ENCODE results near the gene SH3BGRL2.
"Not testable (repeated sequence)": the region's sequence is repeated elsewhere in the genome, so short reads cannot be mapped to it uniquely, and the experiment has no call there.

SH3BGRL2 gene

DNA sequence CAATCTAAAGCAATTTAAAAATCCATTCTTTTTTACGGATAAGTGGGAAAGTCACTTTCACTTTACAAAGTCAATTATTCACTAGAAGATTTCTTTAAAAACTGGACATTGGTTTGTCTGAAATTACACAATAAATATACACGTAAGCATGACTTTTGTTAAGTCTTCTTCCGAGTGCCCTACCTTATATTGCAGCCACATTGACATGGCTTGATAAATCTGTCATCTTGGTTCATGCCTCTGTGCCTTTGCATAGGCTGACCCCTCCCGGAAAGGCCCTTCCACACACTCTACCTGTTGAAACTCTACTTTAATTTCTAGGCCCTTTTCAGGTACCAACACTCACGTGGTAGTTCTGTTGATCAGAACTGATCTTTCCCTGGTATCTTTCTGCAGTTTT is 104.1 kb downstream of the SH3BGRL2 start:
- no peaks in the 10 kb centered on the region for H3K9me3 ChIP-seq (ENCODE audit: insufficient read depth, low read length, severe bottlenecking)
- H3K36me3 ChIP-seq (ENCODE audit: insufficient read depth, low read length), result no peaks in the 10 kb centered on the region
- TF ChIP-seq, protein P1, sequence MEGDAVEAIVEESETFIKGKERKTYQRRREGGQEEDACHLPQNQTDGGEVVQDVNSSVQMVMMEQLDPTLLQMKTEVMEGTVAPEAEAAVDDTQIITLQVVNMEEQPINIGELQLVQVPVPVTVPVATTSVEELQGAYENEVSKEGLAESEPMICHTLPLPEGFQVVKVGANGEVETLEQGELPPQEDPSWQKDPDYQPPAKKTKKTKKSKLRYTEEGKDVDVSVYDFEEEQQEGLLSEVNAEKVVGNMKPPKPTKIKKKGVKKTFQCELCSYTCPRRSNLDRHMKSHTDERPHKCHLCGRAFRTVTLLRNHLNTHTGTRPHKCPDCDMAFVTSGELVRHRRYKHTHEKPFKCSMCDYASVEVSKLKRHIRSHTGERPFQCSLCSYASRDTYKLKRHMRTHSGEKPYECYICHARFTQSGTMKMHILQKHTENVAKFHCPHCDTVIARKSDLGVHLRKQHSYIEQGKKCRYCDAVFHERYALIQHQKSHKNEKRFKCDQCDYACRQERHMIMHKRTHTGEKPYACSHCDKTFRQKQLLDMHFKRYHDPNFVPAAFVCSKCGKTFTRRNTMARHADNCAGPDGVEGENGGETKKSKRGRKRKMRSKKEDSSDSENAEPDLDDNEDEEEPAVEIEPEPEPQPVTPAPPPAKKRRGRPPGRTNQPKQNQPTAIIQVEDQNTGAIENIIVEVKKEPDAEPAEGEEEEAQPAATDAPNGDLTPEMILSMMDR (IDR thresholded peaks at IDR 0.05; ENCODE audit: borderline replicate concordance, extremely low read depth, low read length, poor library complexity, severe bottlenecking), result no peak
- no peak for TF ChIP-seq EZH2 (IDR thresholded peaks at IDR 0.05; ENCODE audit: borderline replicate concordance, low read depth, low read length, severe bottlenecking)
- H2AFZ ChIP-seq (ENCODE audit: low read depth, low read length), result no peak overlapping the region
- H3K27ac ChIP-seq (ENCODE audit: low read length), result no peak overlapping the region
- ATAC-seq (ENCODE audit: insufficient read depth, low read depth), result no peak
- DNase-seq, result no peak
- no peaks in the 10 kb centered on the region for H3K27me3 ChIP-seq (ENCODE audit: insufficient read depth, low read length, poor library complexity)
- no peak overlapping the region for H3K4me2 ChIP-seq (ENCODE audit: insufficient read depth, low read length)
- H3K4me3 ChIP-seq (ENCODE audit: low read depth in 1 of 2, low read length in 2 of 2), result no peak overlapping the region
- H3K4me1 ChIP-seq (ENCODE audit: insufficient read depth, low read length), result no peaks in the 10 kb centered on the region
- no peak overlapping the region for H3K9ac ChIP-seq (ENCODE audit: low read depth, low read length)
- no peaks in the 10 kb centered on the region for H3K79me2 ChIP-seq (ENCODE audit: insufficient read depth, low read length)
- no peaks in the 10 kb centered on the region for H4K20me1 ChIP-seq (ENCODE audit: insufficient read depth, low read length)

- H3K79me2 ChIP-seq (ENCODE audit: insufficient read depth, low read length), result no peaks in the 10 kb centered on the region
Observed at GRCh38 chr6:79737172-79737571, 106.0 kb downstream of the SH3BGRL2 start.

DNA sequence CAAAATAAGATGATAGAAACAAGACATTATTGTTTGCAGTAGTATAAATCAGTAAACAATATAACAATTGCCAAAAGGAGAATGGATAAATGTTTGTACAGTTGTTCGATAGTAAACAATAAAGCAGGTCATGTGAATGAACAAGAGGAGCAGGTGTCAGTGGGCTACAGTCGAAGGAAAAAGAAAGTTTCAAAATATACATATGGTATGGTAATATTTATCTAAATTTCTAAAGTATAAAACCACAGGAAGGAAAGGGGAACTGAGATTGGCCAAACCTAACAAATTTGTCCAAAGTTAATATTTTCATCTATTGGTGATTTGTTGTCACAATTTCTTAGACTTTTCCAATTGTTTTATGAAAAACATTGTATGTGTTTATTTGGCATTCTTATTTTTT is 110.9 kb downstream of the SH3BGRL2 start:
- H2AFZ ChIP-seq (ENCODE audit: low read depth, low read length), result no peak overlapping the region
- no peak for TF ChIP-seq EZH2 (IDR thresholded peaks at IDR 0.05; ENCODE audit: borderline replicate concordance, low read depth, low read length, severe bottlenecking)
- TF ChIP-seq, protein P1 (IDR thresholded peaks at IDR 0.05; ENCODE audit: borderline replicate concordance, extremely low read depth, low read length, poor library complexity, severe bottlenecking), result no peak
- H3K27ac ChIP-seq (ENCODE audit: low read length), result no peak overlapping the region
- H3K4me2 ChIP-seq (ENCODE audit: insufficient read depth, low read length), result no peak overlapping the region
- DNase-seq (no peak), ATAC-seq (ENCODE audit: insufficient read depth, low read depth) (no peak)
- no peaks in the 10 kb centered on the region for H3K36me3 ChIP-seq (ENCODE audit: insufficient read depth, low read length)
- no peaks in the 10 kb centered on the region for H3K27me3 ChIP-seq (ENCODE audit: insufficient read depth, low read length, poor library complexity)
- H4K20me1 ChIP-seq (ENCODE audit: insufficient read depth, low read length), result no peaks in the 10 kb centered on the region
- H3K9ac ChIP-seq (ENCODE audit: low read depth, low read length), result no peak overlapping the region
- no peak overlapping the region for H3K4me3 ChIP-seq (ENCODE audit: low read depth in 1 of 2, low read length in 2 of 2)
- H3K79me2 ChIP-seq (ENCODE audit: insufficient read depth, low read length), result no peaks in the 10 kb centered on the region
- H3K4me1 ChIP-seq (ENCODE audit: insufficient read depth, low read length), result no peaks in the 10 kb centered on the region
- H3K9me3 ChIP-seq (ENCODE audit: insufficient read depth, low read length, severe bottlenecking), result no peaks in the 10 kb centered on the region

More at GRCh38 chr6:79737172-79737571, 106.0 kb downstream of the SH3BGRL2 start:
- no peak overlapping the region for H3K4me3 ChIP-seq (ENCODE audit: low read depth in 1 of 2, low read length in 2 of 2)
- H3K4me1 ChIP-seq (ENCODE audit: insufficient read depth, low read length), result no peaks in the 10 kb centered on the region
- ATAC-seq (ENCODE audit: insufficient read depth, low read depth) (no peak), DNase-seq (no peak)
- H2AFZ ChIP-seq (ENCODE audit: low read depth, low read length), result no peak overlapping the region
- H3K9ac ChIP-seq (ENCODE audit: low read depth, low read length), result no peak overlapping the region
- no peak for TF ChIP-seq EZH2 (IDR thresholded peaks at IDR 0.05; ENCODE audit: borderline replicate concordance, low read depth, low read length, severe bottlenecking)
- TF ChIP-seq, protein P1 (IDR thresholded peaks at IDR 0.05; ENCODE audit: borderline replicate concordance, extremely low read depth, low read length, poor library complexity, severe bottlenecking), result no peak
- H3K36me3 ChIP-seq (ENCODE audit: insufficient read depth, low read length), result no peaks in the 10 kb centered on the region
- no peak overlapping the region for H3K4me2 ChIP-seq (ENCODE audit: insufficient read depth, low read length)
- H3K9me3 ChIP-seq (ENCODE audit: insufficient read depth, low read length, severe bottlenecking), result no peaks in the 10 kb centered on the region
- H3K27me3 ChIP-seq (ENCODE audit: insufficient read depth, low read length, poor library complexity), result no peaks in the 10 kb centered on the region
- no peaks in the 10 kb centered on the region for H4K20me1 ChIP-seq (ENCODE audit: insufficient read depth, low read length)
- H3K27ac ChIP-seq (ENCODE audit: low read length), result no peak overlapping the region

GRCh38 chr6:79745282-79745681 is 114.2 kb downstream of the SH3BGRL2 start:
- not testable (repeated sequence) for H3K36me3 ChIP-seq (ENCODE audit: insufficient read depth, low read length); H3K27ac ChIP-seq (ENCODE audit: low read length); H3K79me2 ChIP-seq (ENCODE audit: insufficient read depth, low read length); H4K20me1 ChIP-seq (ENCODE audit: insufficient read depth, low read length); H2AFZ ChIP-seq (ENCODE audit: low read depth, low read length); H3K4me1 ChIP-seq (ENCODE audit: insufficient read depth, low read length); H3K27me3 ChIP-seq (ENCODE audit: insufficient read depth, low read length, poor library complexity); H3K4me2 ChIP-seq (ENCODE audit: insufficient read depth, low read length); H3K9me3 ChIP-seq (ENCODE audit: insufficient read depth, low read length, severe bottlenecking); H3K4me3 ChIP-seq (ENCODE audit: low read depth in 1 of 2, low read length in 2 of 2); ATAC-seq (ENCODE audit: insufficient read depth, low read depth); H3K9ac ChIP-seq (ENCODE audit: low read depth, low read length); DNase-seq

DNA sequence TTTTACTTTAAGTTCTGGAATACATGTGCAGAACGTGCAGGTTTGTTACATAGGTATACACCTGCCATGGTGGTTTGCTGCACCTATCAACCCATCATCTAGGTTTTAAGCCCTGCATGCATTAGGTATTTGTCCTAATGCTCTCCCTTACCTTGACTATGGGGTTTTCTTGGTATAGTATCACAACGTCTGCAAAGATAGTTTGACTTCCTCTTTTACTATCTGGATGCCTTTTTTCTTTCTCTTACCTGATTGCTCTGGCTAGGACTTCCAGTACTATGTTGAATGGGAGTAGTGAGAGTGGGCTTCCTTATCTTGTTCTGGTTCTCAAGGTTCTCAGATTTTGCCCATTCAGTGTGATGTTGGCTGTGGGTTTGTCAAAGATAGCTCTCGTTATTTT is 115.2 kb downstream of the SH3BGRL2 start:
- not testable (repeated sequence) for ATAC-seq (ENCODE audit: insufficient read depth, low read depth)

More for the DNA sequence above, 115.2 kb downstream of the SH3BGRL2 start:
- not testable (repeated sequence) for H4K20me1 ChIP-seq (ENCODE audit: insufficient read depth, low read length); H3K9ac ChIP-seq (ENCODE audit: low read depth, low read length); H3K4me3 ChIP-seq (ENCODE audit: low read depth in 1 of 2, low read length in 2 of 2); H3K4me2 ChIP-seq (ENCODE audit: insufficient read depth, low read length); H3K4me1 ChIP-seq (ENCODE audit: insufficient read depth, low read length); H2AFZ ChIP-seq (ENCODE audit: low read depth, low read length); H3K36me3 ChIP-seq (ENCODE audit: insufficient read depth, low read length); H3K27ac ChIP-seq (ENCODE audit: low read length); H3K27me3 ChIP-seq (ENCODE audit: insufficient read depth, low read length, poor library complexity); DNase-seq; H3K79me2 ChIP-seq (ENCODE audit: insufficient read depth, low read length); H3K9me3 ChIP-seq (ENCODE audit: insufficient read depth, low read length, severe bottlenecking)

Data from DND-41 (cell line).